ENCODE data around the gene MAML3.

MAML3 gene

GRCh38 chr4:139736661-139737060, 417.3 kb downstream of the MAML3 start:
- no peak for DNase-seq

GRCh38 chr4:139736274-139736660, 417.7 kb downstream of the MAML3 start:
- DNase-seq: no peak

- DNase-seq: no peak
These were observed 418.4 kb downstream of the MAML3 start for GRCh38 chr4:139735381-139736273.

- DNase-seq: peak; percentile 37 to 44
These were observed 419.1 kb downstream of the MAML3 start for GRCh38 chr4:139734875-139735380.

GRCh38 chr4:139734201-139734874, 419.6 kb downstream of the MAML3 start:
- DNase-seq: no peak

GRCh38 chr4:139732991-139733570, 420.9 kb downstream of the MAML3 start:
- DNase-seq: no peak

- no peak for DNase-seq
These were observed 425.1 kb downstream of the MAML3 start for GRCh38 chr4:139728840-139729239.

GRCh38 chr4:139728146-139728545, 425.8 kb downstream of the MAML3 start:
- DNase-seq: no peak

GRCh38 chr4:139726615-139727014, 427.4 kb downstream of the MAML3 start:
- no peak for DNase-seq

GRCh38 chr4:139725236-139725635, 428.7 kb downstream of the MAML3 start:
- DNase-seq: no peak

- no peak for DNase-seq
These were observed 432.2 kb downstream of the MAML3 start for GRCh38 chr4:139721789-139722188.

- no peak for DNase-seq
These were observed 433.2 kb downstream of the MAML3 start for GRCh38 chr4:139720806-139721205.

GRCh38 chr4:139719381-139720101, 434.4 kb downstream of the MAML3 start:
- DNase-seq: no peak

GRCh38 chr4:139718833-139719232, 435.2 kb downstream of the MAML3 start:
- no peak for DNase-seq

GRCh38 chr4:139718358-139718757, 435.6 kb downstream of the MAML3 start:
- DNase-seq: no peak

GRCh38 chr4:139715746-139716391, 438.1 kb downstream of the MAML3 start:
- no peak for DNase-seq

- DNase-seq: no peak
These were observed 441.1 kb downstream of the MAML3 start for GRCh38 chr4:139712882-139713281.

GRCh38 chr4:139711461-139711860, 442.5 kb downstream of the MAML3 start:
- DNase-seq: no peak

- DNase-seq: no peak
These were observed 443.9 kb downstream of the MAML3 start for GRCh38 chr4:139710073-139710472.

- DNase-seq: no peak
These were observed 444.3 kb downstream of the MAML3 start for GRCh38 chr4:139709660-139710059.

- no peak for DNase-seq
These were observed 449.0 kb downstream of the MAML3 start for GRCh38 chr4:139704915-139705485.

GRCh38 chr4:139700568-139700967, 453.4 kb downstream of the MAML3 start:
- no peak for DNase-seq
